ENCODE data around the gene TSPAN19.
"Not testable (repeated sequence)": the region's sequence is repeated elsewhere in the genome, so short reads cannot be mapped to it uniquely, and the experiment has no call there.

The TSPAN19 gene

GRCh38 chr12:85036234-85036707, at the start of gene TSPAN19, which contains the start of gene LRRIQ1:
TSPAN19 (minus strand) TSS chr12:85036277; CDS start chr12:85029946, 6,331 bp downstream.
LRRIQ1 (plus strand) TSS chr12:85036351; CDS start chr12:85038177, 1,826 bp downstream.
- peak within 1 kb of the TSS; percentile 62 for H3K4me3 ChIP-seq (ENCODE audit: low read depth, low read length)

DNA sequence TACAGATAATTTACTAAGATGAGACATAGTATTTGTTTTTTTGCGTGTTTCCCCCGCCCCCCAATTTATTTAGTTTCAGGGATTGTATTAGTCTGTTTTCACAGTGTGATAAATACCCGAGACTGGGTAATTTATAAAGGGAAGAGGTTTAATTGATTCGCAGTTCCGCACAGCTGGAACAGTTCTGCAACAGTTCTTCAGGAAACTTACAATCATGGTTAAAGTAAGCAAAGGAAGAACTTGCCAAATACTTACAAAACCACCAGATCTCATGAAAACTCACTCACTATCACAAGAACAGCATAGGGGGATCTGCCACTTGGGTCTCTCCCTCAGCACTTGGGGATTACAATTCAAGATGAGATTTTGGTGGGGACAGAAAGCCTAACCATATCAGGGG, 49.0 kb upstream of the TSPAN19 start:
- no peak overlapping the region for H3K4me3 ChIP-seq (ENCODE audit: low read depth, low read length)

- H3K4me3 ChIP-seq (ENCODE audit: low read depth, low read length), result no peak overlapping the region
Measured at GRCh38 chr12:85076688-85077430, 40.8 kb upstream of the TSPAN19 start.

GRCh38 chr12:85072826-85073225, 36.7 kb upstream of the TSPAN19 start:
- no peak overlapping the region for H3K4me3 ChIP-seq (ENCODE audit: low read depth, low read length)

GRCh38 chr12:85065837-85066482, 29.9 kb upstream of the TSPAN19 start:
- no peak overlapping the region for H3K4me3 ChIP-seq (ENCODE audit: low read depth, low read length)

GRCh38 chr12:85060916-85061315, 24.8 kb upstream of the TSPAN19 start:
- H3K4me3 ChIP-seq (ENCODE audit: low read depth, low read length), result no peak overlapping the region

DNA sequence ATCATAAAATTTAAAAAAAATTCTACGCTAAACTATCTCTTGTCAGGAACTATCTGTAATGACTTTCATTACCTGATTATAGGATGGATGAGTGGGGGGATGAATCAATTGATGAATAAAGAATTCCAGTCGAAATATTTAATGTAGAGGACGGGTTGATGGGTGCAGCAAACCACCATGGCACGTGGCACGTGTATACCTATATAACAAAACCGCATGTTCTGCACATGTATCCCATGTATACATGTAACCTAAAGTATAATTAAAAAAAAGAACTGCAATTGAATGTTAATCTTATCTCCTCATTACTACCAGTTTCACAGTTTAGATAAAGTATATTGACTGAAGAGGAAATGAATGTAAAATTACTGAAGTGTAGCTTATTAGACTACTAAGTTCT, 23.5 kb upstream of the TSPAN19 start:
- H3K4me3 ChIP-seq (ENCODE audit: low read depth, low read length), result no peak overlapping the region

DNA sequence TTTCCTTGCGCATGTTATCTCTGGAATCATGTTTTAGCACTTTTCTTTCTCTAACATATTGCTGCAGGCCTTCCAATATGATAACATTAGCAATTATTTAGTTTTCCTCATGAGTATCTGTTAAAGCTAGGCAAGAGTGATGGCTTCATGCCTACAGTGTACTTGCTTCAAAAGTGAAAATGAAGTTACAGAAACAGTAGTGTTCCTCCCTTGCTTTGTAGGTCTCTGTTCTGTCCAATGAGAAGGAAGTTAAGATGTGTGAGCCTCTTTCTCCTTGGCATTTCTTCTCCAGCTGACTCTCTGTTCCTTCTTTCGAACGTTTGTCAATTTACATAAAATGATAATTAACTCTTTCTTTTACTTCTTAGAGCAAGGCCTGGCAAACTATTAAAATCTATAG, 22.3 kb upstream of the TSPAN19 start:
- no peak overlapping the region for H3K4me3 ChIP-seq (ENCODE audit: low read depth, low read length)

DNA sequence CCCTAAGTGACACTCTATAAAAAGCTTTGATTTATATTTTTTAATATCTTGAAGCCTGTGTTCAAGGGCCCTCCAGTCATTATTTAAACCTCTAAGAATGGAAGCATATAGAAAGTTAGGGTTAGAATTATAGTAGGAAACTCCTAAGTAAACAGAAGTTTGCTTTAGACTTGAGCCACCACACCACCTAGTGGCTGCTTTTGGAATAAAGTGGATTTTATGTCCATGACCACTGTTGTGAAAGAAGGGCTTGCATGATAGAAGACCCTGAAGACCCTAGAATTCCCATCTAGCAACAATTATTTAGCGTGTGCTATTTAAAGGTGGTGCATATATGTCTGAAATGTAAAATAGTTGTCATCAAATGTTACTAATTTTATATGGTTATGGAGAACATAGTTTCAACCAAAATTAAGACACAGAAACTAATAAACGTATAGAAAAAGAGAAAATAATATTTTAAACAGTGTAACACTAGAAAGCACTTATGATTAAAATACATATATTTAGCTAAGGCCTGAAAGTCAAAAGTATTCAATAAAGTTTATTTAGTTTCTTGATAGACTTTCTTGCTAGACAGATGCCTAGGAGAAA, 21.4 kb upstream of the TSPAN19 start:
- H3K4me3 ChIP-seq (ENCODE audit: low read depth, low read length), result no peak overlapping the region

DNA sequence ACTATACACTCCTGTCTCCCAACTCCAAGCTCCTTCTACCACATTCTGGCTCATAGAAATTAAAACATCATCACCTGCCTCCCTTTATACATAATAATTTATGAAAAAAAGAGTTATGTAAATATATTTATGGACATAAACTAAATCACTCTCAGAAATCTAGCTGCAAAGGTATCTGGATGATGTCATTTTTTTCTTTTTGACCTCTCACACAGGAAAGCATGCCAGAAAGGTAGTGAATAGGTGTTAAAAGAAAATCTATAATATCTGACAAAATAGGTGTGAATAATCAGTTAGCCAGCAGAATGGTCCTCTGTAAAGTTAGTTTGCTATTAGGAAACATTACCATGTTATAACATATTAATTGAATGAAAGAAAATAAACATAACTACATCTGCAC, 7.8 kb upstream of the TSPAN19 start:
- H3K4me3 ChIP-seq (ENCODE audit: low read depth, low read length), result no peak overlapping the region

GRCh38 chr12:85041395-85041794, 5.3 kb upstream of the TSPAN19 start:
- H3K4me3 ChIP-seq (ENCODE audit: low read depth, low read length), result no peak overlapping the region

DNA sequence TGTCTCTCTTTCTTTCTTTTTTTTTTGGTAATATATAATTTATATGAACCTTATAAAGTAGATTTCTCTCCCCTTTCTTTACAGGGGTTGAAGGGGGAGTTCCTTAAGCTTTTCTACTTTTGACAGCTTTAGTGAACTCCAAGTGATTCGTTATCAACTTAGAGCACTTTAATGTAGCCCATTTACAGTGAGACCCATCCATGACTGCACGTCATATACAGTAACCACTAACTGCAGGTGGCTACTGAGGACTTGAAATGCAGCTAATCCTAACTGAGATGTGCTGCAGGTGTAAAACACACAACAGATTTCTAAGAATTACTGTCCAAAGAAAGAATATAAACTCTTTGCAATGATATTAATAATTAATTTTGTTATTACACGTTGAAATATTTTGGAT, 656 bp upstream of the TSPAN19 start:
- H3K4me3 ChIP-seq (ENCODE audit: low read depth, low read length), result peak overlapping the region; percentile 62

DNA sequence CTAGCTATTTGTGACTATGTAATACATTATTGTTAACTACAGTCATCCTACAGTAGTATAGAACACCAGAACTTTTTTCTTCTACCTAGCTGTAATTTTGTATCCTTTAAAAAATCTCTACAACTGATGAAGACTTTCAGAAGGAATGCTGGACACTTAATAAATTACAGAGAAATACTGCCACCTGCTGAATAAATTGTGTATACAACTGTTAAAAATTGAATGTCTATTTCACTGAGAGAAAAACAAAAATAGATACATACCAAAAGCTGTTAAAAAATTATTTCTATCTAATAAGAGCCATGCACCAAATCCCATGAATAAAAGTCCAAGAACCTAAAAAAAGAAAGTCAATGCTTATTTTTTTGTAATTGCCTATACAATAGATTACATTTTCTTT, 6.6 kb downstream of the TSPAN19 start:
- H3K4me3 ChIP-seq (ENCODE audit: low read depth, low read length), result no peak overlapping the region

DNA sequence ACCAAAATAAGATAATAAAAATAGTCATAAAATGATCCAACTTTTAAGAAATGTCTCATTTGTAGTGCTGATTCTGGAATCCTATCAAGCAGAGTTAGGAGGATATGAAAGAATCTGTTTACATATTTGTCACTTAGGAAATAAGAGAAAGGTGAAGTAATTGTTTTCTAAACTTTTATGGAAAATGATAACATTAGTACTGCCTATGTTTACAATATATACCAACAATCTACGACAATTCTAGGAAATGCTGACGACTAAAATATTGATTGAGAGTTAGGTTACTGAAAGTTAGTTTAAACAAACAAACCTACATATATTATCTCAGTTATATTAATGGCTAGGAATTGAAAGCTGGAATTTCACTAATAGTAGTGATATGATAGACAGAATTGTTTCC, 18.0 kb downstream of the TSPAN19 start:
- no peak overlapping the region for H3K4me3 ChIP-seq (ENCODE audit: low read depth, low read length)

GRCh38 chr12:85017618-85018017, 18.5 kb downstream of the TSPAN19 start:
- H3K4me3 ChIP-seq (ENCODE audit: low read depth, low read length), result no peak overlapping the region

DNA sequence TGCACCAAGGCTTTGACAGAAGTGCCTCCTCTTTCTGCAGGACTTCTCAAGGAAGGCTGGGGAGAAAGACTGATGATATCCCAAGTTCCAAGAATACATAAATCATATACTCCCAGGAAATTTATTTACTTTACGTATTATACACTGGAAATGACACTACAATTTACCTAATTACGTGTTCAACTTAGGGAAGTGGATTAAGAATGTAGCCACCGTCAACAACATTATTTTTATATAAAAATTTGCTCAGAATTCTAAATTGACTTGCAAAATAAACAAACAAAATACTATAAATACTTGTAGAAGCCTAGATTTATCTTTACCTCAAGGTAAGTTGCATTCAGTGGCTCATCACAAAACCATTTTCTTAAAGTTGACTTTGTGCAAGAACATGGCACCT, 18.9 kb downstream of the TSPAN19 start:
- H3K4me3 ChIP-seq (ENCODE audit: low read depth, low read length), result no peak overlapping the region

DNA sequence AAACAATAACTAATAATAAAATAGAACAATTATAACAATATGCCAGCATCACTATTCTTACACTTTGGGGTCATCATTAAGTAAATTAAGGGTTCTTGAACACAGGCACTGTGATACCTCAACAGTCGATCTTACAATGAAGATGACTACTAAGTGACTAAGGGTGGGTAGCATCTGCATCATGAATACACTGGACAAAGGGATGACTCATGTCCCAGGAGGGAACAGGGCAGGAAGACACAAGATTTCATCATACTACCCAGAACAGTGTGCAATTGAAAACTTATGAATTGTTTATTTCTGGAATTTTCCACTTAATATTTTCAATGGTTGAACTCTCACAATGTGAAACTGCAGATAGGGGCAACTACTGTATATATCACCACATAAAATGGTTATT, 19.7 kb downstream of the TSPAN19 start:
- no peak overlapping the region for H3K4me3 ChIP-seq (ENCODE audit: low read depth, low read length)

GRCh38 chr12:85007836-85008235, 28.2 kb downstream of the TSPAN19 start:
- no peak overlapping the region for H3K4me3 ChIP-seq (ENCODE audit: low read depth, low read length)

DNA sequence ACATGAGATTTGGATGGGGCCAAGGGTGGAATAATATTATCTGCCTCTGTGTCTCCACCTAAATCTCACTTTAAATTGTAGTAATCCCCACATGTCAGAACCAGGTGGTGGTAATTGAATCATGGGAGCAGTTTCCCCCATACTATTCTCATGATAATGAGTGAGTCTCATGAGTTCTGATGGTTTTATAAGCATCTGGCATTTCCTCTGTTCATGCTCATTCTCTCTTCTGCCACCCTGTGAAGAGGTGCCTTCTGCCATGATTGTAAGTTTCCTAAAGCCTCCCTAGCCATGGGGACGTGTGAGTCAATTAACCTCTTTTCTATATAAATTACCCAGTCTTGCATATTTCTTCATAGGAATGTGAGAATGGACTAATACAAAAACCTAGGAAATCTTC, 29.9 kb downstream of the TSPAN19 start:
- no peak overlapping the region for H3K4me3 ChIP-seq (ENCODE audit: low read depth, low read length)

DNA sequence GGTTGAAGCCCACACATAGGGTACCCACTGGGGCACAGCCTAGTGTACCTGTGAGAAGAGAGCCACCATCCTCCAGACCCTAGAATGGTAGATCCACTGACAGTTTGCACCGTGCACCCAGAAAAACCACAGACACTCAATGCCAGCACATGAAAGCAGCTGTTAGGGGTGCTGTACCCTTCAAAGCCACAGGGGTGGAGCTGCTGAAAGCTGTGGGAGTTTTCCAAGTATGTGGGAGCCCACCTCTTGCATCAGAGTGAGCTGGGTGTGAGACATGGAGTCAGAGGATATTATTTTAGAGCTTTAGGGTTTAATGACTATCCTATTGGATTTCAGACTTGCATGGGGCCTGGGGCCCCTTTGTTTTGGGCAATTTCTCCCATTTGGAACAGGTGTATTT, 30.5 kb downstream of the TSPAN19 start:
- H3K4me3 ChIP-seq (ENCODE audit: low read depth, low read length), result no peak overlapping the region

DNA sequence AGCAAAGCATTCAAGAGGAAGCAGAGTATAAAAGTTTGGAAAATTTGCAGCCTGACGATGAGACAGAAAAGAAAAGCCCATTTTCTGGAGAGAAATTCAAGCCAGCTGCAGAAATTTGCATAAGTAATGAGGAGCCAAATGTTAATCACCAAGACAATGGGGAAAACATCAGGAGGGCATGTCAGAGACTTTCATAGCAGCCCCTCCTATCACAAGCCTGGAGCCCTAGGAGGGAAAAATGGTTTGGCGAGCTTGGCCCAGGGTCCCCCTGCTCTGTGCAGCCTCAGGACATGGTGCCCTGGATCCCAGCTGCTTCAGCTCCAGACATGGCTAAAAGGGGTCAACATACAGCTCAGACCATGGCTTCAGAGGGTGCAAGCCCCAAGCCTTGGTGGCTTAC, 31.0 kb downstream of the TSPAN19 start:
- H3K4me3 ChIP-seq (ENCODE audit: low read depth, low read length), result not testable (repeated sequence)

- H3K4me3 ChIP-seq (ENCODE audit: low read depth, low read length), result no peak overlapping the region
Measured at GRCh38 chr12:85004204-85004603, 31.9 kb downstream of the TSPAN19 start.
